Stimulated activated CD8-positive, alpha-beta memory T cell treated with anti-CD3 and anti-CD28 coated beads, Interleukin-2, amount 100 ng/mL, for 48 hours (primary cell): ENCODE results near the gene PRKCE.

ENCODE experiments used
- DNase-seq, 2 donors: peaks; one replicate each; pipeline ENCODE4 v3.0.0-alpha.2; 2020; ENCODE audit warnings: low read depth in 2 of 2

Gene PRKCE

GRCh38 chr2:46117379-46117778 is 465.9 kb downstream of the PRKCE start:
- DNase-seq: no peak

- no peak for DNase-seq
These were observed 466.5 kb downstream of the PRKCE start for GRCh38 chr2:46117994-46118393.

GRCh38 chr2:46118656-46119371 is 467.3 kb downstream of the PRKCE start:
- no peak for DNase-seq

- DNase-seq: no peak
These were observed 468.0 kb downstream of the PRKCE start for GRCh38 chr2:46119453-46119852.

GRCh38 chr2:46120792-46121555 is 469.5 kb downstream of the PRKCE start:
- no peak for DNase-seq

GRCh38 chr2:46122318-46122976 is 471.0 kb downstream of the PRKCE start:
- no peak for DNase-seq

GRCh38 chr2:46123013-46123412 is 471.5 kb downstream of the PRKCE start:
- no peak for DNase-seq

GRCh38 chr2:46125798-46126197 is 474.3 kb downstream of the PRKCE start:
- DNase-seq: no peak

GRCh38 chr2:46126571-46126970 is 475.1 kb downstream of the PRKCE start:
- DNase-seq: no peak

- DNase-seq: no peak
These were observed 475.7 kb downstream of the PRKCE start for GRCh38 chr2:46127176-46127575.

GRCh38 chr2:46130511-46130910 is 479.0 kb downstream of the PRKCE start:
- no peak for DNase-seq

GRCh38 chr2:46132996-46133395 is 481.5 kb downstream of the PRKCE start:
- no peak for DNase-seq

GRCh38 chr2:46134531-46135227 is 483.2 kb downstream of the PRKCE start:
- DNase-seq: no peak

GRCh38 chr2:46135228-46135855 is 483.9 kb downstream of the PRKCE start:
- no peak for DNase-seq

GRCh38 chr2:46135958-46136357 is 484.5 kb downstream of the PRKCE start:
- DNase-seq: no peak

- DNase-seq: no peak
These were observed 485.0 kb downstream of the PRKCE start for GRCh38 chr2:46136481-46136880.

GRCh38 chr2:46136953-46137352 is 485.5 kb downstream of the PRKCE start:
- no peak for DNase-seq

GRCh38 chr2:46142546-46143428 is 491.3 kb downstream of the PRKCE start:
- no peak for DNase-seq

- DNase-seq: no peak
These were observed 492.1 kb downstream of the PRKCE start for GRCh38 chr2:46143429-46144132.
